KG1 (cell line): ENCODE results near the gene FRRS1L.

Experiments
- DNase-seq: peaks from one replicate; lab custom pipeline; 2025; lab: John Stamatoyannopoulos, UW

Gene FRRS1L

GRCh38 chr9:109176386-109176785 lies 9.3 kb upstream of the FRRS1L start:
- no peak for DNase-seq

GRCh38 chr9:109172935-109173334 lies 5.9 kb upstream of the FRRS1L start:
- no peak for DNase-seq

- no peak for DNase-seq
These were observed 4.9 kb upstream of the FRRS1L start for GRCh38 chr9:109171926-109172325.

- DNase-seq, result no peak
These were observed 1.1 kb upstream of the FRRS1L start for GRCh38 chr9:109168170-109168569.

GRCh38 chr9:109167716-109168115 lies 667 bp upstream of the FRRS1L start:
- DNase-seq, result no peak

GRCh38 chr9:109166171-109166770 lies 778 bp downstream of the FRRS1L start:
- no peak for DNase-seq

- no peak for DNase-seq
These were observed 3.0 kb downstream of the FRRS1L start for GRCh38 chr9:109164042-109164441.

- DNase-seq, result no peak
These were observed 3.9 kb downstream of the FRRS1L start for GRCh38 chr9:109163194-109163593.

- DNase-seq, result no peak
These were observed 4.4 kb downstream of the FRRS1L start for GRCh38 chr9:109162677-109163076.

GRCh38 chr9:109161471-109161870 lies 5.6 kb downstream of the FRRS1L start:
- no peak for DNase-seq

- DNase-seq, result no peak
These were observed 7.5 kb downstream of the FRRS1L start for GRCh38 chr9:109159583-109159982.

GRCh38 chr9:109158651-109159050 lies 8.4 kb downstream of the FRRS1L start:
- no peak for DNase-seq

- no peak for DNase-seq
These were observed 10.3 kb downstream of the FRRS1L start for GRCh38 chr9:109156708-109157107.

- DNase-seq, result no peak
These were observed 16.0 kb downstream of the FRRS1L start for GRCh38 chr9:109150925-109151545.

- DNase-seq, result no peak
These were observed 17.3 kb downstream of the FRRS1L start for GRCh38 chr9:109149722-109150121.

GRCh38 chr9:109149089-109149488 lies 18.0 kb downstream of the FRRS1L start:
- no peak for DNase-seq

GRCh38 chr9:109145051-109145450 lies 22.0 kb downstream of the FRRS1L start:
- DNase-seq, result no peak

GRCh38 chr9:109143881-109144562 lies 23.0 kb downstream of the FRRS1L start:
- DNase-seq, result no peak

- no peak for DNase-seq
These were observed 25.7 kb downstream of the FRRS1L start for GRCh38 chr9:109141375-109141774.

- no peak for DNase-seq
These were observed 27.2 kb downstream of the FRRS1L start for GRCh38 chr9:109139851-109140250.

GRCh38 chr9:109138421-109138820 lies 28.6 kb downstream of the FRRS1L start:
- DNase-seq, result no peak

GRCh38 chr9:109134167-109134578 lies 32.9 kb downstream of the FRRS1L start:
- no peak for DNase-seq

GRCh38 chr9:109133533-109133932 lies 33.5 kb downstream of the FRRS1L start:
- no peak for DNase-seq
